AG04450 (cell line): ENCODE data around the gene LIX1L. TPM values are rescaled to one million over a fixed set of nuclear protein-coding genes. Genes with fewer than 3 reads are reported as not detected.

Source experiments
- CTCF ChIA-PET: fragments of 300-600, 350-600 bp; formaldehyde crosslinking; extraction: SDS; loops from one replicate; lab custom pipeline; 2022; ENCODE audit warnings: antibody characterized with exemption, inconsistent platforms; lab: Charles Lee
- POLR2A ChIA-PET: fragments of 350-600 bp; formaldehyde crosslinking; extraction: SDS; loops from one replicate; lab custom pipeline; 2021; ENCODE audit warnings: antibody characterized with exemption, inconsistent platforms; lab: Yijun Ruan, JAX
- DNase-seq: peaks from one replicate; pipeline ENCODE4 v3.0.0-alpha.2; 2011; ENCODE audit warnings: low read depth, low spot score
- H3K27ac ChIP-seq: one replicate; pipeline ENCODE4 v1.5.1; 2012; ENCODE audit warnings: low read depth, low read length, control low read depth
- H3K27me3 ChIP-seq: one replicate; pipeline ENCODE4 v1.6.0; 2012; ENCODE audit warnings: low read length; ENCODE audit not compliant: control insufficient read depth, insufficient read depth
- H3K4me3 ChIP-seq: 2 replicates; pipeline ENCODE4 v1.5.1; 2011; ENCODE audit warnings: mild to moderate bottlenecking, low read depth, low read length, control low read depth
- H3K9me3 ChIP-seq: 2 replicates; pipeline ENCODE4 v1.5.1; 2012; ENCODE audit warnings: low read length; ENCODE audit not compliant: control insufficient read depth, insufficient read depth
- polyA minus RNA-seq: library from RNA; depleted of rRNA, polyadenylated mRNA; stranded (reverse); fragments of >200 nt; gene quantifications from 2 replicates; pipeline ENCODE4 v1.2.3, GENCODE V29; 2011; rRNA and poly(A)+ RNA removed
- polyA plus RNA-seq: library from polyadenylated mRNA; depleted of rRNA; stranded (reverse); fragments of >200 nt; gene quantifications from 2 replicates; pipeline ENCODE4 v1.2.3, GENCODE V29; 2011; rRNA removed
- TF ChIP-seq, protein P1 (sequence below): IDR thresholded peaks from 2 replicates; pipeline ENCODE4 v1.5.1; 2011; ENCODE audit warnings: low read depth, low read length, control low read depth, inconsistent platforms

Gene LIX1L
- polyA plus RNA-seq (39.3 and 47.2 TPM in 2 replicates), polyA minus RNA-seq (25.7 and 33.3 TPM in 2 replicates)

- TF ChIP-seq, protein P1, sequence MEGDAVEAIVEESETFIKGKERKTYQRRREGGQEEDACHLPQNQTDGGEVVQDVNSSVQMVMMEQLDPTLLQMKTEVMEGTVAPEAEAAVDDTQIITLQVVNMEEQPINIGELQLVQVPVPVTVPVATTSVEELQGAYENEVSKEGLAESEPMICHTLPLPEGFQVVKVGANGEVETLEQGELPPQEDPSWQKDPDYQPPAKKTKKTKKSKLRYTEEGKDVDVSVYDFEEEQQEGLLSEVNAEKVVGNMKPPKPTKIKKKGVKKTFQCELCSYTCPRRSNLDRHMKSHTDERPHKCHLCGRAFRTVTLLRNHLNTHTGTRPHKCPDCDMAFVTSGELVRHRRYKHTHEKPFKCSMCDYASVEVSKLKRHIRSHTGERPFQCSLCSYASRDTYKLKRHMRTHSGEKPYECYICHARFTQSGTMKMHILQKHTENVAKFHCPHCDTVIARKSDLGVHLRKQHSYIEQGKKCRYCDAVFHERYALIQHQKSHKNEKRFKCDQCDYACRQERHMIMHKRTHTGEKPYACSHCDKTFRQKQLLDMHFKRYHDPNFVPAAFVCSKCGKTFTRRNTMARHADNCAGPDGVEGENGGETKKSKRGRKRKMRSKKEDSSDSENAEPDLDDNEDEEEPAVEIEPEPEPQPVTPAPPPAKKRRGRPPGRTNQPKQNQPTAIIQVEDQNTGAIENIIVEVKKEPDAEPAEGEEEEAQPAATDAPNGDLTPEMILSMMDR: no peak
- Histone ChIP-seq H3K27ac (peak within 1 kb of the TSS; percentile 76), H3K27me3 (no peaks in the 10 kb centered on the region), H3K4me3 (peak within 1 kb of the TSS; percentile 84), H3K9me3 (no peaks in the 10 kb centered on the region; the same call in 1 of the 2 replicates)
- peak; percentile 89 for DNase-seq
- ChIA-PET POLR2A (interaction anchor here (0.5 to 2.6 kb wide), 8 partner anchors 16 to 112 kb away, joined by 3 to 22 read pairs (median 4); partner anchors contain the start of genes NUDT17, PIAS3 and RBM8A), CTCF (interaction anchor here (0.7 to 1.8 kb wide), 5 partner anchors 9 to 31 kb away, joined by 3 to 9 read pairs (median 6); partner anchors contain the start of gene RBM8A)
Observed at GRCh38 chr1:145957443-145958319, at the start of gene LIX1L. TSS of gene LIX1L (minus strand) at chr1:145958017. CDS start at chr1:145957927, 90 bp downstream.

GRCh38 chr1:146001709-146002108 lies 43.9 kb upstream of the LIX1L start:
- no peak for DNase-seq
- TF ChIP-seq, protein P1: no peak
- H3K27me3 ChIP-seq: no peaks in the 10 kb centered on the region
- H3K9me3 ChIP-seq: no peaks in the 10 kb centered on the region
- H3K27ac ChIP-seq: no peak overlapping the region
- ChIA-PET CTCF (interaction anchor here (0.9 to 4.1 kb wide), 2 partner anchors 24 to 110 kb away, joined by 4 to 44 read pairs; no protein-coding TSS in a partner anchor), POLR2A (no interaction called here)
- H3K4me3 ChIP-seq: no peak overlapping the region

GRCh38 chr1:145999321-146000024 lies 41.7 kb upstream of the LIX1L start:
- H3K27me3 ChIP-seq: no peaks in the 10 kb centered on the region
- DNase-seq: no peak
- ChIA-PET POLR2A (no interaction called here), CTCF (interaction anchor here (1.1 kb wide), 1 partner anchor 22 kb away, joined by 4 read pairs; no protein-coding TSS in a partner anchor)
- no peak overlapping the region for H3K27ac ChIP-seq
- H3K9me3 ChIP-seq: no peaks in the 10 kb centered on the region
- TF ChIP-seq, protein P1: no peak
- no peak overlapping the region for H3K4me3 ChIP-seq

DNA sequence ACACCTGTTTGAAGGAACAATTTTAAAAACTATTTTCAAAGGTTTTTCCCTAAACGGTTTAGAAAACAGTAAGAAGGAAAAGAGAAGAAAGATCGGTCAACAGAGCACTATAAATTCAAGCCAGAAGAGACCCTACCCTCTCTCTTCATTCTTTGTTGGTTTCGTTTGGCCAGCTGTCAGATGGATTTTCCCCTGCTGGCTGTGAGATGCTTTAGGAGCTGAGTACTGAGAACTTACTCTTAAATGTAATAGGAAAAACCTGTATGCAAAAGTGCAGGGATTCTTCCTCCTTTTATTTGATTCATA lies 39.9 kb upstream of the LIX1L start:
- H3K4me3 ChIP-seq: no peak overlapping the region
- H3K27me3 ChIP-seq: no peaks in the 10 kb centered on the region
- CTCF ChIA-PET: interaction anchor here (1.5 kb wide), 2 partner anchors 9 to 20 kb away, joined by 12 to 15 read pairs; no protein-coding TSS in a partner anchor
- H3K9me3 ChIP-seq: no peaks in the 10 kb centered on the region
- no peak overlapping the region for H3K27ac ChIP-seq
- no peak for DNase-seq
- POLR2A ChIA-PET: interaction anchor here (2.4 kb wide), 1 partner anchor 19 kb away, joined by 8 read pairs; no protein-coding TSS in a partner anchor
- TF ChIP-seq, protein P1: no peak
